ENCODE measurements around the gene UBE4B.

UBE4B gene

DNA sequence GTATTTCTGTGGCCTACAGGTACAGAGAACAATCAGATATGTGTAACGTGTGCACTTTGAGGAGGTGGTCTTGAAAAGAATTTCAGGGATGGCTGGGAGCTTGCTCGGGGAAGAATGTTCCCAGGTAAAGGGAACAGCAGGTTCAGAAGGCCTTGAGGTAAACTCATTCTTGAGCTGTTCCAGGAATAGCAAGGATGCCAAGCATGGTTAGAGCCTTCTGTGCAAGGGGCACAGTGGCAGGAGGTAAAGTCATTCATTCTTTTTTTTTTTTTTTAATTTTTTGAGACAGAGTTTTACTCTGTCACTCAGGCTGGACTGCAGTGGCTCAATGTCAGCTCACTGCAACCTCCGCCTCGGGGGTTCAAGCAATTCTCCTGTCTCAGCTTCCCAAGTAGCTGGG, 10.0 kb downstream of the UBE4B start:
- no peak for DNase-seq (ENCODE audit: low read depth)

GRCh38 chr1:10045480-10046355, 13.0 kb downstream of the UBE4B start:
- DNase-seq (ENCODE audit: low read depth): no peak

DNA sequence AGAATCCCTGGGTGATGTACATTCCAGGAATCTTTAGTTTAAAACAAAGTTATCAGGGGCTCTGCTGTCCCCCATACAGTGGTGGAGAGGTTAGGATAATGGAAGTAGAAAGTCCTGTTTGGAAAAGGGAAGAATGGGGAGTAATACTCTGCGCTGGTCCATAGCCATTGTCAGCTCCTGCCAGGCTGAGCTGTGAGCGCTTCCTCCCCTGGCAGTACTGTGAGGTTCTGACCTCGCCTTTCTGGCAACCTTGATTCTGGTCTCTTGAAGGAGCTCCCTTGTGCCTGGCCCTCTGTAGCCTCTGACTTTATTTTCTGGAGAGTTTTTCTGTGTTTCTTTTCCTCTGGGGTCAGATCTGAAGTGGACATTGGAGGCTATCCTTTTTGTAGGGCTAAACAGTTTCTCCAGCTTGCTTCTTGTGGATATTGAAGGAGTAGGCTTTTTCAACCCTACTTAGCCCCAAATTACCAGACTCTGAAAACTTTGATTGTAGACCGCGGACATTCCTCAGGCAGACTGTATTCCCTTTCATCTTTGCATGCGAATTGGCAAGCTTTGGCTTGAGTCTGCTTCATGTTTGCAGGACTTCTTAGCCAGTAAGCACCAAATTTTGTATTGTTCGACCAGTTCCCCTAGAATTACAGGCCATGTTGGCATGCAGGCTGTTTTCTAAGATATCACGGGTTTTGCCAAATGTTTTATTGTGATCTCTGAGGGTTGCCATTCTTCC, 13.8 kb downstream of the UBE4B start:
- DNase-seq (ENCODE audit: low read depth): no peak

GRCh38 chr1:10048601-10049000, 15.8 kb downstream of the UBE4B start:
- DNase-seq (ENCODE audit: low read depth): no peak

- no peak for DNase-seq (ENCODE audit: low read depth)
Measured at GRCh38 chr1:10050611-10051010, 17.9 kb downstream of the UBE4B start.

DNA sequence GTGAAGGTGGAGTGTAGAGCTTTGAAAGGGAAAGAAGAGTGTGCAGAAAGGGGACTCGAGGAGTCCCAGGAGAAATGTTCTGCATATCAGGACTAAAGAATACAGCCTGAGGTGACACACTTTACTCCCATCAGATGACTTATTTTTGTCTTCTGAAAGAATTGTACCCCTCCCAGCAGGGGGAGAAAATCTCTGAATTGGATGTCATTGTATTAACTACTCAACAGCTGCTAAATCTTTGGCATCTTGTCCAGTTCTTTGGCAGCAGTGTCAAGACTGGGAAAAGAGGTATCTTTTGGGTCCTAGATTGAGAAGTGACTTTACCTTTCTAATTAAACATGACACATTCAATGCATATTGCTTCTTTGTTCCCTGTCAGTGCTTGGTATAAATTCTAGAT, 18.9 kb downstream of the UBE4B start:
- DNase-seq (ENCODE audit: low read depth): no peak

DNA sequence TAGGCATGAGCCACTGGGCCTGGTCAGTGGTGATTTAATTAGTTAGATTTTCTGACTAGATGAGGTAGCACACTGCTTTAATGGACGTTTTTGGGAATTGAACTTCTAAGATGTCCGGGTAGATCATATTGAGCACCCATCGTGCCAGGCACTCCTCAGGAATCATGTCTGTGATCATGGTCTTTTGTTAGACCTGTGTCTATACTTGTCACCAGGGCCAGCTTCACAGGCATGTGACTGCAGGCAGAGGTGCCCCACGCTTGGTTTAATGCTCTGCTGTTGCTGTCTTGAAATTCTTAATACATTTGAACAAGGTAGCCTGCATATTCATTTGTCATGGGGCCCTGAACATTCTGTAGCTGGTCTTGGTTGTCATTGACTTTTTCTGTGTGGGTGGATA, 19.6 kb downstream of the UBE4B start:
- DNase-seq (ENCODE audit: low read depth): no peak

DNA sequence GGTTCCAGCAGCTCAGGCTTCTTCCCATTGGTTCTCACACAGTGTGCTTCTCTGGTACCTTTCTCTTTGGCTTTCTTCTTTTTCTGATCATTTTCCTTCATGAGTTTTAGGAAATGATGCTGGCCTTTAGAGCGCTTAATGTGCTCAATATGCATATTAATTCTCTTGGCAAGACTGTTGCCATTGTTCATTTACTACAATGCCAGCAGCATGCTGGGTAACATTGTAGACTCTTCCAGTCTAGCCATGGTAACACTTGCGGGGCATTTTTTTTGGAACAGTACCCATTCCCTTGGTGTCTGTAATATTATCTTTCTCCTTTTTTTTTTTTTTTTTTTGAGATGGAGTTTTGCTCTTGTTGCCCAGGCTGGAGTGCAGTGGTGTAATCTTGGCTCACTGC, 21.7 kb downstream of the UBE4B start:
- no peak for DNase-seq (ENCODE audit: low read depth)

- DNase-seq (ENCODE audit: low read depth): no peak
Measured at GRCh38 chr1:10056599-10056987, 23.8 kb downstream of the UBE4B start.

DNA sequence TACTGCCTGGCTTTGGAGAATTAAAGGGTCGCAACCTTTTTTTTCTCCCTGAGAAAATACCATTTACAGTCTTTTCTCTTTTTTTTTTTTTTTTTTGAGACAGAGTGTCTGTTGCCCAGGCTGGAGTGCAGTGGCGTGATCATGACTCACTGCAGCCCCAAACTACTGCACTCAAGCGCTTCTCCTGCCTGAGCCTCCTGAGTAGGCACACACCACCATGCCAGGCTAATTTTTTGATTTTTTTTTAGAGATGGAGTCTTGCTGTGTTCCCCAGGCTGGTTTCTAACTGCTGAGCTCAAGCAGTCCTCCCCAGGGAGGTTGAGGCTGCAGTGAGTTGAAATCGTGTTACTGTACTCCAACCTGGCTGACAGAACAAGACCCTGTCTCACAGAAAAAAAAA, 24.6 kb downstream of the UBE4B start:
- no peak for DNase-seq (ENCODE audit: low read depth)

- no peak for DNase-seq (ENCODE audit: low read depth)
Measured at GRCh38 chr1:10057796-10058195, 25.0 kb downstream of the UBE4B start.

DNA sequence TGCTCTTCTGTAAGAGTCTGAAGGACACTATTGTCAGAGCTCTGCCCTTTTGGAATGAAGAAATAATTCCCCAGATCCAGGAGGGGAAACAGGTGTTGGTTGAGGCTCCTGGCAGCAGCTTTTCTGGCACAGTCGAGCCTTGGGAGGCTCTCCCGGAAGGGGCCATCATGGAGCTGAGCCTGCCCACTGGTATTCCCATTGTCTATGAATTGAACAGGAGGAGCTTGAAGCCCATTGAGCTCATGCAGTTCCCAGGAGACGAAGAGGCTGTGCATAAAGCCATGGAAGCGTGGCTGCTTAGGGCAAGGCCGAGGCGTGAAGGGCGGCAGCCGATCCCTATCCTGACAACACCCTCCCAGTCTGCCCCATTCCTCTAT, 26.6 kb downstream of the UBE4B start:
- DNase-seq (ENCODE audit: low read depth): no peak

DNA sequence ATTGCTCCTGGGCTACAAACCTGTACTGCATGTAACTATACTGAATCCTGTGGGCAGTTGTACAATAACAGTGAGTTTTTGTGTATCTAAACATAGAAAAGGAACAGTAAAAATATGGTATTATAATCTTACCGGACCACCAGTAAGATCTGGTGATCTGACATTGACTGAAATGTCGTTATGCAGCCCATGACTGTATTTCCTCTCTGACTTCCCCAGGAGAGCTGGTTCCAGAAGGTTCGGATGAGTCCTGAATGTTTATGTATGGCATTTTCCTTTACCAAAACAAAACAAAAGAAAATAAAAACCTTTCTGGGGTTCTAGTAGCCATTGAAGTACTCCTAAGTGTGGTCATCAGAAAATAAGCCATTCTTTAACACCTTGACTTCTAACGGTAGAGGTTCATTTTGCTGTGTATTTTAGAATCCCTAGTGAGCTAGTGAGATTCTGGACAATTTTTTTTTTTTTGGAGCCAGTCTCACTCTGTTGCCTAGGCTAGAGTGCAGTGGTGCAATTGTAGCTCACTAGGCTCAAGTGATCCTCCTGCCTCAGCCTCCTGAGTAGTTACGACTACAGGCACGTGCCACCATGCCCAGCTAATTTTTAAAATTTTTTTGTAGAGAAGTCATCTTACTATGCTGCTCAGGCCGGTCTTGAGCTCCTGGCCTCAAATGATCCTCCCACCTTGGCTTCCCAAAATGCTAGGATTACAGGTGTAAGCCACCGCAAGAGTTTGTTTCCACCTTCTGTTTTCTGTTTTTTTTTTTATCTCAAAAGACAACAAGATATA, 27.7 kb downstream of the UBE4B start:
- DNase-seq (ENCODE audit: low read depth): no peak

DNA sequence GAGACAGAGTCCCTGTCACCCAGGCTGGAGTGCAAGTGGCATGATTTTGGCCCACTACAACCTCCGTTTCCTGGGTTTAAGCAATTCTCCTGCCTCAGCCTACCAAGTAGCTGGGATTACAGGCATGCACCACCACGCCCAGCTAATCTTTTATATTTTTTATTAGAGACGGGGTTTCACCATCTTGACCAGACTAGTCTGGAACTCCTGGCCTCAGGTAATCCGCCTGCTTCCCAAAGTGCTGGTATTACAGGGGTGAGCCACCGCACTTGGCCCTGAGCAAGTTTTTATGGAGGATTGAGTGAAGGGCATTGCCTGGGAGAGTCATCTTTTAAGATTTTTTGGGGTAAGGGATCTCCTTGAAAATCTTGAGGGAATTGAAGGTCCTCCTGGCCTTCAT, 28.5 kb downstream of the UBE4B start:
- DNase-seq (ENCODE audit: low read depth): no peak

- no peak for DNase-seq (ENCODE audit: low read depth)
Measured at GRCh38 chr1:10063878-10064277, 31.1 kb downstream of the UBE4B start.

DNA sequence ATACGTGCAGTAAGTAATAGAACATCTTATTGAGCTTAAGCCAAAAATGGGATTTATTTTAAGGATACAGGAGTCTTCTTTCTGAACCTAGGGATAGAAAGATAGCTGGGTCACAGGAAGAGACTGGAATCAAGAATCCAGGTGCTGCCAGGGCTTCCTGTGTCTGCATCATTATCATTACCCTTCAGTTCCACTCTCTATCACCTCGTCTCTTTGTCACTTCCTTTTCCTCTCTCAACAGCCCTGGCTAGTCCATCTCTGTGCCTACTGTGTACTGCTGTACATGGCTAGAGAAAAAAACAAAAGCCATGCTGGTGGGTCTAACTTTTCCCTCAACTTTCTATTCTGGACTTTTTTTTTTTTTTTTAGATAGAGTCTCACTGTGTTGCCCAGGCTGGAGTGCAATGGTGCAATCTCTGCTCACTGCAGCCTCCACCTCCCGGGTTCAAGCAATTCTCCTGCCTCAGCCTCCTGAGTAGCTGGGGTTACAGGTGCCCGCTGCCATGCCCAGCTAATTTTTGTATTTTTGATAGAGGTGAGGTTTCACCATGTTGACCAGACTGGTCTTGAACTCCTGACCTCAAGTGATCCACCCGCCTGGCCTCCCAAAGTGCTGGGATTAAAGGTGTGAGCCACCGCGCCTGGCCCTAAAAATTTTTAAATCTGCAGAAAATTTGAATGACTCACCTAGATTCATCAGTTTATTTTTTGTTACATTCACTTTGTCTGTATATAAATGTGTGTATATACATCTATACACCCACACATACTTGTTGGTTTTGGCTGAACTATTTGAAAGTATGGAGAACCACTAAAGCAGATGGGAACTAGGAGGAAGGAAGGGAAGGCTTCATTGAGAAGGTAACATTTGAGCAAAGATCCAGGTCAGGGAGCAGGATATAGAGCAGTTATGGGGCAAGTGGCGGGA, 31.9 kb downstream of the UBE4B start:
- no peak for DNase-seq (ENCODE audit: low read depth)

- no peak for DNase-seq (ENCODE audit: low read depth)
Measured at GRCh38 chr1:10065344-10065685, 32.6 kb downstream of the UBE4B start.

DNA sequence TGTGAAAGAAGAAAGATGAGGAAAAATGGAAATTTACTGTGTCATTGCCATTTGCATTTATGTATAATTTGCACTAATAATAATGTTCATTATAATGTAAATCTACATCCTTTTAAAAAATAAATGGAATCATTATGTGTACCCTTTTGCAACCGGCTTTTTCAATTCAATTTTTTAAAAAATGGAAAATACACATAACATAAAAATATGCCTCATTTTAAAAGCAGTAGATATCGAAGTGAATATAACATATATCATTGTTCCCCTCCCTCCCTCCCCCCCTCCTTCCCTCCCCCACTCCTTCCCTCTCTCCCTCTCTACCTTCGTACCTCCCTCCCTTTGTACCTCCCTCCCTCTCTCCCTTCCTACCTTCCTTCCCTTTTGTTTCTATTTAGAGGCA, 33.0 kb downstream of the UBE4B start:
- no peak for DNase-seq (ENCODE audit: low read depth)

DNA sequence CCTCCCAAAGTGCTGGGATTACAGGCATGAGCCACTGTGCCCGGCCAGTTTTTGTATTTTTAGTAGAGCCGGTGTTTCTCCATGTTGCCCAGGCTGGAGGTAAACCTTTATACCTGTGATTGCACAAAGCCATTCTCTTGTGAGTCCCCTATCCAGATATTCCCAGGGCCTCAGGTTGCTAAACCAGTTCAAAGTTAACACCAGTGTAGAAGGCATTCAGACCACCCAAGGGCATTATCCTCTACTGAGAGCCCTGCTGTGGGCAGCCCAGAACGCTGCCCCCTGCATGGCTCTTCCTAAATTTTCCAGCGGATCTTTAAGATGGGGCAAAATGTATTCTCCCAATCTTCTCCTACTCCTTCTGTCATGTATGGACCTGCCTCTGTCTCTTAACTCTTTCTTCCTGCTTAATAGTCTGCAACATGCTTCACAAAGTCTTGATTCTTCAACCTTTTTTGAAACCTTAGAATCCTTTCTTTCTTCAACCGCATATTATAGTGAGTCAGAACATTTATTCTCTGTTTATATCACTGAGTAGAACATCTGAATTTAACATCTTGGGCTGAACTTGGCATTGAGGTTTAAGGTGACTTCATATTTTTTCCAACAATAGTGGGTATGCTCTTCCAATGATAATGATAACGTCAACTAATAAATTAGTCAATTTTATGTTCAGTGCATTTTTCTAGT, 36.0 kb downstream of the UBE4B start:
- DNase-seq (ENCODE audit: low read depth): no peak

GRCh38 chr1:10070206-10070605, 37.4 kb downstream of the UBE4B start:
- DNase-seq (ENCODE audit: low read depth): no peak

DNA sequence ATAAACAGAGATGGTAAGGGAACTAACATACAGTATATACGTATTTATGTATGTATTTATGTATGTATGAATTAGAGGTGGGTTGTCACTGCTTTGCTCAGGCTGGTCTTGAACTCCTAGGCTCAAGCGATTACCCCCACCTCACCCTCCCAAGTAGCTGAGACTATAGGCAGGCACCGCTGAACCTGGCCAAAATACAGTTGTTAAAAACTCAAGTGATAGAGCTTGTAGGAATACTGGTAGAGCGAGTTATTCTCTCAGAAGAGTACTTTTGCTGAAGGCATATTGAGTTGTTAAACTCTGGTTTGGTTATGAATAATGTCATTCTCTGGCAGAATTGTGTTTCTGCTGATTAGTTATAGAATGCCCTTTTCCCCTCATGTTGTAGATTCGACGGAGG, 38.9 kb downstream of the UBE4B start:
- DNase-seq (ENCODE audit: low read depth): no peak

Data from HS-5 (cell line).